ENCODE results near the gene FURIN. TPM values are rescaled to one million over a fixed set of nuclear protein-coding genes. Genes with fewer than 3 reads are reported as not detected.

FURIN gene
- polyA plus RNA-seq, 3 donors: 6.5 to 47.3 (median 14.3) TPM

- Histone ChIP-seq H3K36me3 (replicated peaks in 1 of 2; ENCODE audit: control insufficient read depth in 1 of 2, insufficient read depth in 2 of 2, low read length in 2 of 2) (peaks cover 74 to 78% of the 10 kb centered on the region in 2 donors), H3K27me3 (ENCODE audit: control insufficient read depth in 2 of 2, insufficient read depth in 2 of 2, low read length in 2 of 2) (no peaks in the 10 kb centered on the region), H3K4me3 (replicated peaks in 1 of 3; ENCODE audit: low read depth in 2 of 3, low read length in 3 of 3) (no peak overlapping the region), H4K20me1 (ENCODE audit: insufficient read depth, low read length) (peaks cover 81% of the 10 kb centered on the region), H3K9ac (ENCODE audit: insufficient read depth, low read length, poor library complexity, severe bottlenecking) (no peak overlapping the region), H3K4me1 (ENCODE audit: control insufficient read depth in 1 of 2, insufficient read depth in 2 of 2, low read length in 2 of 2) (peaks cover 15 to 21% of the 10 kb centered on the region in 2 donors), H3K9me3 (replicated peaks in 1 of 2; ENCODE audit: control insufficient read depth in 1 of 2, insufficient read depth in 1 of 2, low read length in 2 of 2) (no peaks in the 10 kb centered on the region), H3K4me2 (replicated peaks; ENCODE audit: extremely low read depth, low read length, poor library complexity, severe bottlenecking) (no peak overlapping the region), H2AFZ (ENCODE audit: insufficient read depth, low read depth, low read length, poor library complexity, severe bottlenecking) (no peak overlapping the region), H3K79me2 (ENCODE audit: insufficient read depth, low read length) (peaks cover 63% of the 10 kb centered on the region), H3K27ac (ENCODE audit: low read depth in 1 of 2, low read length in 2 of 2) (no peak overlapping the region)
- DNase-seq: no peak
- Mint-ChIP-seq H3K4me3 (no peak overlapping the region), H3K4me1 (peaks cover 21% of the 10 kb centered on the region), H3K27ac (peak overlapping the region in 1 of 7 donors; percentile 32), H3K27me3 (ENCODE audit: low read depth in 3 of 3) (peaks cover 0 to 2% (median 0%) of the 10 kb centered on the region in 3 donors), H3K36me3 (peaks cover 66 to 85% of the 10 kb centered on the region in 2 donors), H3K9me3 (no peaks in the 10 kb centered on the region)
- intact Hi-C loops (cut with micrococcal nuclease): loop anchor here (5.0 to 10.0 kb wide), 2 partner anchors 61 to 63 kb away; no protein-coding TSS in a partner anchor
- 92% methylated on average over 6 of the region's 14 CpGs for WGBS (ENCODE audit: insufficient coverage)
- TF ChIP-seq, protein P1, sequence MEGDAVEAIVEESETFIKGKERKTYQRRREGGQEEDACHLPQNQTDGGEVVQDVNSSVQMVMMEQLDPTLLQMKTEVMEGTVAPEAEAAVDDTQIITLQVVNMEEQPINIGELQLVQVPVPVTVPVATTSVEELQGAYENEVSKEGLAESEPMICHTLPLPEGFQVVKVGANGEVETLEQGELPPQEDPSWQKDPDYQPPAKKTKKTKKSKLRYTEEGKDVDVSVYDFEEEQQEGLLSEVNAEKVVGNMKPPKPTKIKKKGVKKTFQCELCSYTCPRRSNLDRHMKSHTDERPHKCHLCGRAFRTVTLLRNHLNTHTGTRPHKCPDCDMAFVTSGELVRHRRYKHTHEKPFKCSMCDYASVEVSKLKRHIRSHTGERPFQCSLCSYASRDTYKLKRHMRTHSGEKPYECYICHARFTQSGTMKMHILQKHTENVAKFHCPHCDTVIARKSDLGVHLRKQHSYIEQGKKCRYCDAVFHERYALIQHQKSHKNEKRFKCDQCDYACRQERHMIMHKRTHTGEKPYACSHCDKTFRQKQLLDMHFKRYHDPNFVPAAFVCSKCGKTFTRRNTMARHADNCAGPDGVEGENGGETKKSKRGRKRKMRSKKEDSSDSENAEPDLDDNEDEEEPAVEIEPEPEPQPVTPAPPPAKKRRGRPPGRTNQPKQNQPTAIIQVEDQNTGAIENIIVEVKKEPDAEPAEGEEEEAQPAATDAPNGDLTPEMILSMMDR (IDR thresholded peaks at IDR 0.05): no peak
Observed at GRCh38 chr15:90877996-90878395, 9.6 kb downstream of the FURIN start.

- no peaks in the 10 kb centered on the region for H3K9me3 ChIP-seq (replicated peaks in 1 of 2; ENCODE audit: control insufficient read depth in 1 of 2, insufficient read depth in 1 of 2, low read length in 2 of 2)
- no peak overlapping the region for H3K4me2 ChIP-seq (replicated peaks; ENCODE audit: extremely low read depth, low read length, poor library complexity, severe bottlenecking)
- Mint-ChIP-seq H3K4me3 (no peak overlapping the region), H3K27me3 (ENCODE audit: low read depth in 3 of 3) (peaks cover 0 to 2% (median 0%) of the 10 kb centered on the region in 3 donors), H3K36me3 (peaks cover 66 to 78% of the 10 kb centered on the region in 2 donors), H3K4me1 (peaks cover 21% of the 10 kb centered on the region), H3K27ac (no peak overlapping the region), H3K9me3 (no peaks in the 10 kb centered on the region)
- no peak overlapping the region for H3K4me3 ChIP-seq (replicated peaks in 1 of 3; ENCODE audit: low read depth in 2 of 3, low read length in 3 of 3)
- peaks cover 81% of the 10 kb centered on the region for H4K20me1 ChIP-seq (ENCODE audit: insufficient read depth, low read length)
- H3K27ac ChIP-seq (ENCODE audit: low read depth in 1 of 2, low read length in 2 of 2): no peak overlapping the region
- no peak overlapping the region for H3K9ac ChIP-seq (ENCODE audit: insufficient read depth, low read length, poor library complexity, severe bottlenecking)
- H3K4me1 ChIP-seq (ENCODE audit: control insufficient read depth in 1 of 2, insufficient read depth in 2 of 2, low read length in 2 of 2): peaks cover 15 to 21% of the 10 kb centered on the region in 2 donors
- TF ChIP-seq, protein P1 (IDR thresholded peaks at IDR 0.05): no peak
- H3K27me3 ChIP-seq (ENCODE audit: control insufficient read depth in 2 of 2, insufficient read depth in 2 of 2, low read length in 2 of 2): no peaks in the 10 kb centered on the region
- peaks cover 74 to 79% of the 10 kb centered on the region in 2 donors for H3K36me3 ChIP-seq (replicated peaks in 1 of 2; ENCODE audit: control insufficient read depth in 1 of 2, insufficient read depth in 2 of 2, low read length in 2 of 2)
- intact Hi-C loops (cut with micrococcal nuclease): loop anchor here (5.0 to 10.0 kb wide), 2 partner anchors 61 to 64 kb away; no protein-coding TSS in a partner anchor
- no peak overlapping the region for H2AFZ ChIP-seq (ENCODE audit: insufficient read depth, low read depth, low read length, poor library complexity, severe bottlenecking)
- DNase-seq: no peak
- H3K79me2 ChIP-seq (ENCODE audit: insufficient read depth, low read length): peaks cover 63% of the 10 kb centered on the region
- 97% methylated on average over 14 of the region's 15 CpGs for WGBS (ENCODE audit: insufficient coverage)
Observed at GRCh38 chr15:90878660-90879059, 10.3 kb downstream of the FURIN start.
